Adrenal gland (tissue), 12 donors: Measurements from ENCODE around the gene AIFM3. TPM values are rescaled to one million over a fixed set of nuclear protein-coding genes. Genes with fewer than 3 reads are reported as not detected.
"Not testable (repeated sequence)": the region's sequence is repeated elsewhere in the genome, so short reads cannot be mapped to it uniquely, and the experiment has no call there.

Experiments used
- DNase-seq, 7 donors: peaks; one replicate each; pipeline ENCODE4 v3.0.0-alpha.2; 2019 to 2020
- H3K27ac ChIP-seq, 5 donors: fragments of 200-600 bp; sonication (generic) in 4 of 5; 1 replicate in 3 of 5; 2 replicates in 2 of 5; pipeline versions ENCODE4 v1.5.1 to v1.8.0; 2016 to 2020; ENCODE audit warnings: mild to moderate bottlenecking in 1 of 5
- H3K27me3 ChIP-seq: fragments of 200-600 bp; 2 replicates; pipeline ENCODE4 v1.8.0; 2021
- H3K36me3 ChIP-seq, 2 donors: fragments of 200-600 bp; replicated peaks in 1 of 2; 1 replicate in 1 of 2; 2 replicates in 1 of 2; pipeline versions ENCODE4 v1.5.1 to v1.8.0; 2018 to 2022
- H3K4me1 ChIP-seq, 2 donors: fragments of 200-600 bp; replicated peaks in 1 of 2; 1 replicate in 1 of 2; 2 replicates in 1 of 2; pipeline versions ENCODE4 v1.5.1 to v1.8.0; 2018 to 2021
- H3K4me3 ChIP-seq, 4 donors: fragments of 200-600 bp; sonication (generic) in 3 of 4; one replicate each; pipeline ENCODE4 v1.5.1; 2016 to 2018
- H3K9me3 ChIP-seq, 3 donors: fragments of 200-600 bp; sonication (generic) in 1 of 3; replicated peaks in 1 of 3; 1 replicate in 2 of 3; 2 replicates in 1 of 3; pipeline versions ENCODE4 v1.5.1 to v1.8.0; 2016 to 2021
- CTCF ChIP-seq, 6 experiments: fragments of 450-650 bp in 4 of 6; fragments of 200-600 bp in 2 of 6; sonication (generic) in 1 of 6; IDR thresholded peaks; 1 replicate in 5 of 6; 2 replicates in 1 of 6; pipeline versions ENCODE4 v1.5.1 to v1.8.0; 2016 to 2021; ENCODE audit warnings: antibody characterized with exemption in 6 of 6, mild to moderate bottlenecking in 2 of 6, moderate library complexity in 1 of 6
- POLR2A ChIP-seq, 2 donors: fragments of 450-650 bp; IDR thresholded peaks; one replicate each; pipeline ENCODE4 v1.6.1; 2017; ENCODE audit warnings: antibody characterized with exemption in 2 of 2, mild to moderate bottlenecking in 2 of 2, moderate library complexity in 1 of 2
- WGBS, 4 donors: extraction: QIAGEN DNeasy Blood & Tissue Kit in 2 of 4; methylation state at CpG; one replicate each; pipeline versions ENCODE4 v1.1.5 to v1.1.7; 2013 to 2017; 5-methylcytosine and 5-hydroxymethylcytosine counted together
- intact Hi-C, 2 donors: fragments of 100-400 bp; cut with DNase I; formaldehyde crosslinking; loops; one replicate each; pipeline versions ENCODE4 v1.14.1 to v1.15.0; 2022 to 2023
- polyA plus RNA-seq, 3 donors: library from polyadenylated mRNA; stranded (reverse); fragments of 200-250 nt in 2 of 3; fragments of 350-450 nt in 1 of 3; fragmentation: Illumina TruSeq in 1 of 3; extraction: RNeasy Lipid Tissue Mini Kit (QIAGEN cat#74804) in 1 of 3; gene quantifications; one replicate each; pipeline ENCODE4 v1.2.3, GENCODE V29; 2013 to 2014
- total RNA-seq, 9 donors: library from RNA; depleted of rRNA in 4 of 9; stranded (reverse); fragments of >200 nt in 4 of 9; fragments of 120-200 nt in 1 of 9; fragmentation: NEBNext Ultra II Directional in 1 of 9; extraction: Animal tissue kit (Norgen Biotek cat#: 25700) in 1 of 9; gene quantifications; one replicate each; pipeline versions ENCODE4 v1.1.0 to v1.2.4, GENCODE V29; 2013 to 2023
- donor health status: healthy with polysubstance abuse.
- donor health status: Bipolar disorder and iron deficiency.
- donor health status: DM: yes; HTN: yes; CAD: no.
- donor health status: DM: no; HTN: no; CAD: no.
- donor health status: DM: no; HTN: no; CAD: no.
- donor health status: DM: yes; HTN: yes; CAD: no.

Gene AIFM3
- total and polyA plus RNA-seq, 12 donors: 0.37 to 9.1 (median 2.2) TPM

GRCh38 chr22:20931126-20931654 lies 35.9 kb upstream of the AIFM3 start:
- TF ChIP-seq CTCF (IDR thresholded peaks at IDR 0.05) (no peak), POLR2A (IDR thresholded peaks at IDR 0.05) (no peak)
- DNase-seq: no peak
- Histone ChIP-seq H3K27me3 (no peaks in the 10 kb centered on the region), H3K27ac (no peak overlapping the region), H3K36me3 (peaks cover 0 to 7% of the 10 kb centered on the region in 2 donors), H3K4me1 (peaks cover 4 to 27% of the 10 kb centered on the region in 2 donors), H3K4me3 (no peak overlapping the region), H3K9me3 (no peaks in the 10 kb centered on the region)
- WGBS, 4 donors: 82 to 91% (median 86%) methylated on average over 3 to 4 of the region's 4 CpGs
- intact Hi-C loops: no loop called here

- Histone ChIP-seq H3K27ac (no peak overlapping the region), H3K36me3 (peaks cover 0 to 18% of the 10 kb centered on the region in 2 donors), H3K27me3 (no peaks in the 10 kb centered on the region), H3K4me3 (no peak overlapping the region), H3K9me3 (no peaks in the 10 kb centered on the region), H3K4me1 (peaks cover 8 to 39% of the 10 kb centered on the region in 2 donors)
- intact Hi-C loops: no loop called here
- 94 to 96% (median 94%) methylated on average over 7 of the region's 7 CpGs for WGBS, 4 donors
- TF ChIP-seq POLR2A (IDR thresholded peaks at IDR 0.05) (no peak), CTCF (IDR thresholded peaks at IDR 0.05) (no peak)
- no peak for DNase-seq
Observed at GRCh38 chr22:20933910-20934309, 33.1 kb upstream of the AIFM3 start.

- WGBS, 4 donors: 89 to 94% (median 93%) methylated on average over 9 of the region's 9 CpGs
- H3K9me3 ChIP-seq, DNase-seq, H3K27me3 ChIP-seq, intact Hi-C loops, H3K4me3 ChIP-seq, H3K27ac ChIP-seq: not testable (repeated sequence)
- Histone ChIP-seq H3K36me3 (peaks cover 0 to 18% of the 10 kb centered on the region in 2 donors), H3K4me1 (peaks cover 8 to 37% of the 10 kb centered on the region in 2 donors)
Observed at GRCh38 chr22:20935049-20935448, 32.0 kb upstream of the AIFM3 start.

GRCh38 chr22:20935780-20936539 lies 31.1 kb upstream of the AIFM3 start:
- intact Hi-C loops, H3K27me3 ChIP-seq, H3K27ac ChIP-seq, H3K4me3 ChIP-seq, H3K9me3 ChIP-seq, DNase-seq: not testable (repeated sequence)
- Histone ChIP-seq H3K36me3 (peaks cover 0 to 18% of the 10 kb centered on the region in 2 donors), H3K4me1 (peaks cover 8 to 43% of the 10 kb centered on the region in 2 donors)
- WGBS, 4 donors: 86 to 90% (median 88%) methylated on average over 11 of the region's 11 CpGs

- Histone ChIP-seq H3K36me3 (peaks cover 0 to 18% of the 10 kb centered on the region in 2 donors), H3K27ac (no peak overlapping the region), H3K9me3 (no peaks in the 10 kb centered on the region), H3K27me3 (no peaks in the 10 kb centered on the region), H3K4me1 (peaks cover 6 to 46% of the 10 kb centered on the region in 2 donors), H3K4me3 (no peak overlapping the region)
- 63 to 77% (median 70%) methylated on average over 10 to 12 of the region's 12 CpGs for WGBS, 4 donors
- intact Hi-C loops: no loop called here
- no peak for TF ChIP-seq CTCF (IDR thresholded peaks at IDR 0.05)
- no peak for TF ChIP-seq POLR2A (IDR thresholded peaks at IDR 0.05)
- no peak for DNase-seq
Observed at GRCh38 chr22:20937031-20937793, 29.8 kb upstream of the AIFM3 start.
